ENCODE measurements around the gene FAM114A1.
"Not testable (repeated sequence)": the region's sequence is repeated elsewhere in the genome, so short reads cannot be mapped to it uniquely, and the experiment has no call there.

FAM114A1 gene

DNA sequence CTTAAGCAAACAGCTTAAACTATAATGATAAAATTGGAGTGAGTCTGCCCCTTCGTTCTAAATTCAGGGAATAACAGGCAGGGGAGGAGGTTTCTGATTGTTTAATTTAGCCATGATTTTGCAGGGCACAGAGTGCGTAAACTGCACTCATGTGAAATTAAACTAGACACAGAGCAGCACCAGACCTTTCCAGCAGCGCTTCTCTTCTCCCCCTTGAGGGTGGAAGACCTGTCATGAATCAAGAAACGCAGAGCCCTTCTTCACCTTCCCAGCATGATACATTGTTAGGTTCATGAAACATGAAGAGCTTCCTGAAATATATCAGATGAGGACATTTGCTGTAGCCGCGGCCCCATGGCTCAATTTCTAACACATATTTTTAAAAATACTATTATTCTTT, 63.1 kb downstream of the FAM114A1 start:
- DNase-seq (ENCODE audit: low read depth in 4 of 4, low spot score in 1 of 4), result no peak

DNA sequence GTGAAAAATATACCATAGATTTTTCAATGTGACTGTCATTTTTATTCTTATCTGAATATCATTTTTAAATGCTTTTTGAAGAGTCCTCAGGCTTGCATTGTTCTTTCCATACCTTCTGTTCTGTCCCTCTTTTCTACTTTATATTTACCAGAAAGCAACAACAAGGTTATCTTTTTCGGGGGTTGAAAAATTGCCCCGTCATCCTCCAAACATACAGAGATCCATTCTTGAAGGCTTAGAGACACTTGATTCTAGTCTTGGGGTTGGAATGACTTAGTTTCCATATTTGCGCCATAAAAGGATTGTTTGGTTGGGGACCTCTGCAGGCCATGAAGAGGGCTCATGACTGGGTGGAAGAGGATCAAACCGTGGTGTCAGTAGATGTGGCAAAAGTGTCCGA, 63.5 kb downstream of the FAM114A1 start:
- no peak for DNase-seq (ENCODE audit: low read depth in 4 of 4, low spot score in 1 of 4)

DNA sequence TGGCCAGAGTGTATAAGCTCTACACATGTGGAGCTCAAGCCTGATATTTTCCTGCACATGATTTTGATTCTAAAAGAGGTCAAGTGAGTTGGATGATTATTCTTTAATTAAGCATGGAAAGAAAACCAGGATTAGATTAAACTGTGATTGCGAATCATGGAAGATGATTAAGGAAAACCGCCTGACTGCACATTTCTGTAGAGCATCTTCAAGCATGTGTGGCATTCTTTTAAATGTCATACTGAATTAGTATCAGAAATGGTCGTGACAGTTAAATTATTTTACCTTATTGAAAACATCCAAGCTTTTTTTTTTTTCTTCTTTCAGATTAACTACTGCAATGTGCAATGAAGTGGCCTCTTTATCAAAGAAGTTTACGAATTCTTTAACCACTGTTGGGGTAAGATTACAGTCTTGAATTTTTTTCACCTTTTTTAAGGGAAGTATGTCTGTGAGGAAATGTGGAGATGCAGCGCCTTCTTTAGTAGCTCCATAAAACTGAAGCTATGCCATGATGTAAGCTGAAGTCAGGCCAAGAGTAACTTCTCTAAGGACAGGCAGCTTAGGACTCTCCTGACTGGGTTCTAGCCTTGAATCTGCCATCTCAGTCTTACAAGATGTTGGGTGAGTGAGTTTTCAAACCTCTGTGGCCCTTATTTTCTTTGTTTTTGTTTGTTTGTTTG, 67.9 kb downstream of the FAM114A1 start:
- no peak for DNase-seq (ENCODE audit: low read depth in 4 of 4, low spot score in 1 of 4)

GRCh38 chr4:38939165-38939564, 71.6 kb downstream of the FAM114A1 start:
- DNase-seq (ENCODE audit: low read depth in 4 of 4, low spot score in 1 of 4), result no peak

DNA sequence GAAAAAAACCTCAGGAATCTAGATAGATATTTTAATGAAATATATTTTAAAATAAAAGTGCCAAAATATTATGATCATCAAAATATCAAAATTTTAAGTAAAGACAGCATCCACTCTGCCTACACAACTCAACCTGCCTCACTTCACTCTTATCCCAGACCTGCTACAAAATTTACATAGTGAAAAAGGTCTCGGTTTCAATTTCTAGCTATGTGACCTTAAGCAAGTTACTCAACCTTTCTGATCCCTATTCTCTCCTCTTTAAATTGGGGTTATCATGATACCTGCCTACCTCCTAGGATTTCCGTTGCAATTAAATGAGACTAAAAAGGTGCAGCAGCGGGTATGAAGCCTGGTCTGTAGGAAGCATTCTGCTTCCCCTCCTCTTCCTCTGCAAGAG, 72.9 kb downstream of the FAM114A1 start:
- DNase-seq (ENCODE audit: low read depth in 4 of 4, low spot score in 1 of 4), result no peak

DNA sequence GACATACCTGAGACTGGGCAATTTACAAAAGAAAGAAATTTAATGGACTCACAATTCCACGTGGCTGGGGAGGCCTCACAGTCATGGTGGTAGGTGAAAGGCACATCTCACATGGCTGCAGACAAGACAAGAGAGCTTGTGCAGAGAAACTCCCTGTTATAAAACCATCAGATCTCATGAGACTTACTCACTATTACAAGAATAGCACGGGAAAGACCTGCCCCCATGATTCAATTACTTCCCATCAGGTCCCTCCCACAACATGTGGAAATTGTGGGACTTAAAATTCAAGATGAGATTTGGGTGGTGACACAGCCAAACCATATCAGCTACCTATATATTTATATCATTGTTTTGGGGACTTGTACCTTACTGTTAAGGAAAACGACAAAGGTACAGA, 74.3 kb downstream of the FAM114A1 start:
- not testable (repeated sequence) for DNase-seq (ENCODE audit: low read depth in 4 of 4, low spot score in 1 of 4)

GRCh38 chr4:38943343-38943742, 75.7 kb downstream of the FAM114A1 start:
- DNase-seq (ENCODE audit: low read depth in 4 of 4, low spot score in 1 of 4), result no peak

- no peak for DNase-seq (ENCODE audit: low read depth in 4 of 4, low spot score in 1 of 4)
Observed at GRCh38 chr4:38944440-38944839, 76.8 kb downstream of the FAM114A1 start.

DNA sequence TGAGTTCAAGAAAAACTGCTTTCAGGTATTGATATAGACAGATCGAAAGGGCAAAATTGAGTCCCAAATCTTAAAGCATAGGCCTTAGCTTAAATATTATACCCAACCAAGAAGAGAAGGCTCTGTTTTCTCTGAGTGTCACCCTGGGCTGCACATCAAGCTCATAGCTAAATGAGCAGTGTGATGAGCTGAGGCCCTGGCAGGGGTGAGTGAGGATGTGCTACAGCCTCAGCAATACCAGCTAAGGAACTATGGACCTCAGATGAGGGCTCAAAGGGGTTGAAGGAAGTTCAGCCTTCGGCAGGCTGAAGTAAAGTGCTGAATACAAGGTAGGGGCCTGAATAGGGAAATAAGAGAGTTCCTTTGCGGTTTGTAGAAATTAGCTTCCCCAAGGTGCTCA, 79.3 kb downstream of the FAM114A1 start:
- no peak for DNase-seq (ENCODE audit: low read depth in 4 of 4, low spot score in 1 of 4)

- DNase-seq (ENCODE audit: low read depth in 4 of 4, low spot score in 1 of 4), result no peak
Observed at GRCh38 chr4:38948551-38948950, 80.9 kb downstream of the FAM114A1 start.

GRCh38 chr4:38949411-38950051, 81.9 kb downstream of the FAM114A1 start:
- DNase-seq (ENCODE audit: low read depth in 4 of 4, low spot score in 1 of 4), result no peak

DNA sequence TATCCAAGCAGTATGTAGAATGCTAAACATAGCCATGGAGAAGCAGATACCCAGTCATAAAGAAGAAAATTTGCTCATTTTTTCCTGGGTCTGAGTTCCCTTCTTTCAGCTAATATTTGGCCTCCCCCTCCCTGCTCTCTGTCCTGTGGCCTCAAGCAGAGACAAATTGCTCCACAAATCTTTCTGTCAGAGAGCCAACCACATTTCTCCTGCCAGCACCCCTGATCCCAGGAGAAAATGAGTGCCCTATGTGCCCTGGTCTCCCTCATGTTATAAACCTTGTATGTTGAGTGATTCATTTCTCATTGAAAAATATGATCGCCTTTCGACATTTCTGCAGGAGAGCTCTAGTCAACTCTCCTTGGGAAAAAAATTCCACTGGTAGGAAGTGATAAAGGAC, 82.6 kb downstream of the FAM114A1 start:
- DNase-seq (ENCODE audit: low read depth in 4 of 4, low spot score in 1 of 4), result no peak

DNA sequence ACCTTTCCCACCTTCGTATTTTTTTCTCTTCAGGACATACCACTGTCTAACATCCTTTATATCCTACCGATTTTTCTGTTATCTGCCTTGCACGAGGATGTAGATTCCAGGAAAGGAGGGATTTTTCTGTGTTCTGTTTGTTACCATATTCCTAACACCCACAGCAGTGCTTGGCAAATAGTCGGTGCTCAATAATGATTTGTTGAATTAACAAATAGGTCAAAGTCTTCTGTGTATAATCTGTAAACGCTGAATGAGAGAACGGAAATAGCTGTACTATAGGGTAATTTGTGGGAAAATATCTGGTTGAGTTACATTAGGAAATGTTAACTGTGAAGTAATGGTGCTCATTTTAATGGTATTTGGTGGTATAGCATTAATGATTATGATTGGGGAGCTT, 83.1 kb downstream of the FAM114A1 start:
- no peak for DNase-seq (ENCODE audit: low read depth in 4 of 4, low spot score in 1 of 4)

DNA sequence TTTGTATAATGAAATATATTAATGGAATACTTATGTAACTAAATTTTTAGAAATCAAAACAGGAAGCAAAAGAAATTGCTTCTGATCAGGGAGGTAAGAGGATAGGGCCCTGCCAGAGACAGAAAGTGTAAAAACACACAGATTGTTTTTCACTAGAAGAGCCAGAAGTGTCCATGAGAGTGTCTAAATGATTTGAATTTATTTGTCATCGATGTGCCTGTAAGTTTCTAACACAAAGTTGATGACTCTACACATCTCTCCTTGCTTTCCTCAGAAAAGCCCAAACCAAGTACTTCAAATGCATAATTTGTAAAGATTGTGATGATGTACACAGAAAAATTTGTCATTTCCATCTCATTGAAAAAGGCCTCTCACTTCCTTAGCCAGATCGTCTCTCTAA, 84.0 kb downstream of the FAM114A1 start:
- no peak for DNase-seq (ENCODE audit: low read depth in 4 of 4, low spot score in 1 of 4)

GRCh38 chr4:38952017-38952416, 84.4 kb downstream of the FAM114A1 start:
- no peak for DNase-seq (ENCODE audit: low read depth in 4 of 4, low spot score in 1 of 4)

DNA sequence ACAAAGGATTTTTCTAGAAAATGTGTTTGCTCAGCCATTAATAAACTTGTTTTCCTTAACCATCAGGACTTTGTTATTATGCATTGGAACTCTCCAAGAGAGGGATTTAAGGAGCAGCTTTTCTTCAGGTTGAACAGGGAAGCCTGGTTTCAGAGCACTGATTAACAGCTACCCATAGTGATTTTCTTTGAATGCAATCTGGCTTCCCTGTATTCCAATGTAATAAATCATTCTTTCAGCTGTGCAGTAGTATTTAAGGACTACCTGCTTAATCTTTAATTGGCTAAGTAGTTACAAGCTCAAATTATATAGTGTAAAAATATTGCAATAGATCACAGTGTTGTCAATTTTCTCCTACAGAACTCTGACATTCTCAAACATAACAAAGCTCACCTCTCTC, 87.1 kb downstream of the FAM114A1 start:
- no peak for DNase-seq (ENCODE audit: low read depth in 4 of 4, low spot score in 1 of 4)

GRCh38 chr4:38955957-38956356, 88.4 kb downstream of the FAM114A1 start:
- DNase-seq (ENCODE audit: low read depth in 4 of 4, low spot score in 1 of 4), result no peak

DNA sequence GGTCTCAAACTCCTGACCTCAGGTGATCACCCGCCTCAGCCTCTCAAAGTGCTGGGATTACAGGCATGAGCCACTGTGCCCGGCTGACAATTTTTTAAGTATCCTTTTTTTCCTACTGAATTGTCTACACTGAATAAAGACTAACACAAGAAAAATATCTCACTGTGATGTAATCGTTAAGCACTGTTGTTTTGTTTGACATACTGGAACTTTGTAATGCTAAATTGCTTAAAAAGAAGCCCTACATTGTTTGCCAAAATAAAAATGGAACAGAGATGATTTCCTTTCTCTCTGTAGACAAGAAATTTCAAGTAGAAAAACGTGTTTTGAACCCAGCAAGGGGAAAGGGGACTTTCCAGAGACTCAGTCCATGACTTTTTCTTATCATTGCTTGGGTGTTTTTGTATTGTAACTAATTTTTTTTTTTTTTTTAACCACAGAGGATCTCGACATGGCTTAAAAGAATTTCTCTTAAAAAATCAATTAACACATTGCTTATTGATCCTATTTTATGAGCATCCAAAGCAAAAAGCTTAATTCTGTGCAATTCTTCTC, 89.7 kb downstream of the FAM114A1 start:
- DNase-seq (ENCODE audit: low read depth in 4 of 4, low spot score in 1 of 4), result no peak

DNA sequence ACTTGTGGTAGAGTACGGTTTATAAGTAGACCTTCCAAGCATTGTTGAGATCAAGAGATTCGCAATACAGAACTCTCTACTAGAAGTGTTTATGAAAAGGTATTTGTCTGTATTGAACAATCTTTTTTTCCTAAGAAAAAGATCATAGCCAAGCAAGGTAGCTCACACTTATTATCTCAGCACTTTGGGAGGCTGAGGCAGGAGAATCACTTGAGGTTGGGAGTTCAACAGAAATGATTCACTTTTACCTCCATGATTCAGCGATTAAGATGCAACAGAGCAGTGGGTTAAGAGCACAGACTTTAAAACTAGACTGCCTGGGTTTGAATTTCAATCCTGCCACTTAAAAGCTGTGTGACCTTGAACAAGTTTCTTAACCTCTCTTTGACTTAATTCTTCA, 90.3 kb downstream of the FAM114A1 start:
- DNase-seq (ENCODE audit: low read depth in 4 of 4, low spot score in 1 of 4), result no peak

DNA sequence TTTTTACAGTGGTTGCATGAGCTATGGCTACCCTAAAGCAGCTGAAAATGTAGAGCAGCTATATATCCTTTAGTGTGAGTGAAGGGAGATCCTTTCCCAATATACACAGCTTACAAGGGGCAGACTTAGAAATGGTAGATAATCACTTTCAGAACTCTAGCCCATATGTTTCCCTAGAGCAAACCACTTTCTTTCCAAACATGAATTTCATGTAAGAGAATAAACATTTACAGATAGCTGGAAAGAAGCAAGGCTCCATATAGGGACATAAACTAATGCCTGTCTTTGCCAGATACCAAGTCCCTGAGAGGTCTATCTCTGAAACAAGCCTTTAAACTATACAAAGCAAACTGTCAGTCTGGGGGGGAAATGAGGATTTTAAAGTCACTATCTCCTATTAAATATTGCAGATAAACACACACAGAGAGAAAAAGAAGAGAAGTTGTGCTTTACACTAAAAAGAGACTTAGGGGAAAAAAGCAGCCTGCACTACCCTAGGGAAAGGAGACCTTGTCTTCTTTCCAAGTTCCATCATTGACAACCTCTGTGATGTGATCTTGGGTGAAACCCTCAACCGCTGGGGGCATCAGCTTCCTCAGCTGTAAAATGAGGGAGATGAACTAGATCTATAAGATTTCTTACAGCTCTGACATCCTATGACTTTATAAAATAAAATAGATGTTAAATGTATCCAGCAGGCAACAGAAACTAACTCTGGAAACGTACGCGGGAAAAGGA, 91.0 kb downstream of the FAM114A1 start:
- no peak for DNase-seq (ENCODE audit: low read depth in 4 of 4, low spot score in 1 of 4)

- DNase-seq (ENCODE audit: low read depth in 4 of 4, low spot score in 1 of 4), result not testable (repeated sequence)
Observed at GRCh38 chr4:38959248-38959647, 91.6 kb downstream of the FAM114A1 start.
